ENCODE results near the gene IBTK.

The IBTK gene

DNA sequence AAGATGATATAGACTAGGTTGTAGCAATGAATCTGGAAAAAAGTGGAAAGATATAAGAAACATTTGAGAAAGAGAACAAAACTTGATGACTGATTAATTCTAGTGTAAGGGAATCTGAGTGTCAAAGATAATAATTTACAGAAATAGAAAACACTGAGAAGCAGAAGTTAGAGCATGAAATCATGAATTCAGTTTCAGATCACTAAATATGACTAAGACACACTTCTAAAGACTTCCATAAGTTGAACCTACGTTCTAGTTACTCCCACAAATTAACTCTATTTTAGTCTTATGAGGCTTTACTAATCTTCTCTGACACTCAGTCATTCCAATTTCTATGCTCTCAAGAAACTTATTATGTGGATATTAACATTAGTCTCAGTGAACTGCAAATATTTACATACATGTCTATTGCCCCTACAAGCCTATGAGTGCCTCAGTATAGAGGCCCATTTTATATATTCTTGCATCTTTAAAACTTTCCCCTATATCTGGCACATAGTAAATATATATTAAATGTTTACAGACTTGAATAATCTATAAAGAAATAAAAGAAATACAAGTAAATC lies 30.4 kb downstream of the IBTK start:
- no peaks in the 10 kb centered on the region for H3K9me3 ChIP-seq (ENCODE audit: control insufficient read depth, insufficient read depth, low read length)
- H3K9me2 ChIP-seq (replicated peaks; ENCODE audit: control insufficient read depth, low read length) = no peaks in the 10 kb centered on the region
- no peaks in the 10 kb centered on the region for H3K79me2 ChIP-seq (ENCODE audit: control insufficient read depth, low read length)
- peaks cover 85% of the 10 kb centered on the region for H3K36me3 ChIP-seq (ENCODE audit: control insufficient read depth, low read length)
- no peaks in the 10 kb centered on the region for H3F3A ChIP-seq (ENCODE audit: control insufficient read depth, insufficient read depth)
- TF ChIP-seq EZH2phosphoT487 (IDR thresholded peaks at IDR 0.05; ENCODE audit: borderline replicate concordance, low read length) = no peak
- TF ChIP-seq, protein P1, sequence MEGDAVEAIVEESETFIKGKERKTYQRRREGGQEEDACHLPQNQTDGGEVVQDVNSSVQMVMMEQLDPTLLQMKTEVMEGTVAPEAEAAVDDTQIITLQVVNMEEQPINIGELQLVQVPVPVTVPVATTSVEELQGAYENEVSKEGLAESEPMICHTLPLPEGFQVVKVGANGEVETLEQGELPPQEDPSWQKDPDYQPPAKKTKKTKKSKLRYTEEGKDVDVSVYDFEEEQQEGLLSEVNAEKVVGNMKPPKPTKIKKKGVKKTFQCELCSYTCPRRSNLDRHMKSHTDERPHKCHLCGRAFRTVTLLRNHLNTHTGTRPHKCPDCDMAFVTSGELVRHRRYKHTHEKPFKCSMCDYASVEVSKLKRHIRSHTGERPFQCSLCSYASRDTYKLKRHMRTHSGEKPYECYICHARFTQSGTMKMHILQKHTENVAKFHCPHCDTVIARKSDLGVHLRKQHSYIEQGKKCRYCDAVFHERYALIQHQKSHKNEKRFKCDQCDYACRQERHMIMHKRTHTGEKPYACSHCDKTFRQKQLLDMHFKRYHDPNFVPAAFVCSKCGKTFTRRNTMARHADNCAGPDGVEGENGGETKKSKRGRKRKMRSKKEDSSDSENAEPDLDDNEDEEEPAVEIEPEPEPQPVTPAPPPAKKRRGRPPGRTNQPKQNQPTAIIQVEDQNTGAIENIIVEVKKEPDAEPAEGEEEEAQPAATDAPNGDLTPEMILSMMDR (IDR thresholded peaks at IDR 0.05; ENCODE audit: low read depth, low read length, poor library complexity, severe bottlenecking) = no peak
- H4K20me1 ChIP-seq (ENCODE audit: control insufficient read depth, insufficient read depth, low read depth, low read length) = no peaks in the 10 kb centered on the region
- H3K27ac ChIP-seq (ENCODE audit: low read depth, low read length) = peak overlapping the region; percentile 35; the same call in 1 of the 2 replicates
- no peak overlapping the region for H3K4me3 ChIP-seq (ENCODE audit: low read length)
- H3K4me1 ChIP-seq (ENCODE audit: control insufficient read depth, low read length) = peaks cover 20% of the 10 kb centered on the region
- H3K27me3 ChIP-seq (ENCODE audit: control insufficient read depth, low read length) = no peaks in the 10 kb centered on the region
- H3K4me2 ChIP-seq (ENCODE audit: low read length) = no peak overlapping the region

- Histone ChIP-seq H3K27ac (ENCODE audit: low read depth, low read length) (peak overlapping the region; percentile 35; the same call in 1 of the 2 replicates), H3K4me1 (ENCODE audit: control insufficient read depth, low read length) (peaks cover 20% of the 10 kb centered on the region), H3K4me3 (ENCODE audit: low read length) (no peak overlapping the region), H3K79me2 (ENCODE audit: control insufficient read depth, low read length) (no peaks in the 10 kb centered on the region), H3K9me2 (replicated peaks; ENCODE audit: control insufficient read depth, low read length) (no peaks in the 10 kb centered on the region), H3K4me2 (ENCODE audit: low read length) (no peak overlapping the region), H3K9me3 (ENCODE audit: control insufficient read depth, insufficient read depth, low read length) (no peaks in the 10 kb centered on the region), H3K36me3 (ENCODE audit: control insufficient read depth, low read length) (peaks cover 79% of the 10 kb centered on the region), H4K20me1 (ENCODE audit: control insufficient read depth, insufficient read depth, low read depth, low read length) (no peaks in the 10 kb centered on the region), H3K27me3 (ENCODE audit: control insufficient read depth, low read length) (no peaks in the 10 kb centered on the region), H3F3A (ENCODE audit: control insufficient read depth, insufficient read depth) (no peaks in the 10 kb centered on the region)
- no peak for TF ChIP-seq EZH2phosphoT487 (IDR thresholded peaks at IDR 0.05; ENCODE audit: borderline replicate concordance, low read length)
- TF ChIP-seq, protein P1 (IDR thresholded peaks at IDR 0.05; ENCODE audit: low read depth, low read length, poor library complexity, severe bottlenecking) = no peak
Measured at GRCh38 chr6:82216549-82216948, 31.0 kb downstream of the IBTK start.

- H3K4me3 ChIP-seq (ENCODE audit: low read length) = no peak overlapping the region
- H3K36me3 ChIP-seq (ENCODE audit: control insufficient read depth, low read length) = peaks cover 76% of the 10 kb centered on the region
- TF ChIP-seq EZH2phosphoT487 (IDR thresholded peaks at IDR 0.05; ENCODE audit: borderline replicate concordance, low read length) = no peak
- TF ChIP-seq, protein P1 (IDR thresholded peaks at IDR 0.05; ENCODE audit: low read depth, low read length, poor library complexity, severe bottlenecking) = no peak
Measured at GRCh38 chr6:82211326-82211725, 36.2 kb downstream of the IBTK start.

More at GRCh38 chr6:82211326-82211725, 36.2 kb downstream of the IBTK start:
- Histone ChIP-seq H3K79me2 (ENCODE audit: control insufficient read depth, low read length) (no peaks in the 10 kb centered on the region), H3K4me2 (ENCODE audit: low read length) (no peak overlapping the region), H3K27ac (ENCODE audit: low read depth, low read length) (no peak overlapping the region), H4K20me1 (ENCODE audit: control insufficient read depth, insufficient read depth, low read depth, low read length) (no peaks in the 10 kb centered on the region), H3K4me1 (ENCODE audit: control insufficient read depth, low read length) (no peaks in the 10 kb centered on the region), H3K27me3 (ENCODE audit: control insufficient read depth, low read length) (no peaks in the 10 kb centered on the region), H3K9me3 (ENCODE audit: control insufficient read depth, insufficient read depth, low read length) (no peaks in the 10 kb centered on the region), H3K9me2 (replicated peaks; ENCODE audit: control insufficient read depth, low read length) (no peaks in the 10 kb centered on the region), H3F3A (ENCODE audit: control insufficient read depth, insufficient read depth) (no peaks in the 10 kb centered on the region)

Measured in DOHH2 (cell line).